Measurements from ENCODE around the gene RANGAP1.

- TF ChIP-seq, protein P1, sequence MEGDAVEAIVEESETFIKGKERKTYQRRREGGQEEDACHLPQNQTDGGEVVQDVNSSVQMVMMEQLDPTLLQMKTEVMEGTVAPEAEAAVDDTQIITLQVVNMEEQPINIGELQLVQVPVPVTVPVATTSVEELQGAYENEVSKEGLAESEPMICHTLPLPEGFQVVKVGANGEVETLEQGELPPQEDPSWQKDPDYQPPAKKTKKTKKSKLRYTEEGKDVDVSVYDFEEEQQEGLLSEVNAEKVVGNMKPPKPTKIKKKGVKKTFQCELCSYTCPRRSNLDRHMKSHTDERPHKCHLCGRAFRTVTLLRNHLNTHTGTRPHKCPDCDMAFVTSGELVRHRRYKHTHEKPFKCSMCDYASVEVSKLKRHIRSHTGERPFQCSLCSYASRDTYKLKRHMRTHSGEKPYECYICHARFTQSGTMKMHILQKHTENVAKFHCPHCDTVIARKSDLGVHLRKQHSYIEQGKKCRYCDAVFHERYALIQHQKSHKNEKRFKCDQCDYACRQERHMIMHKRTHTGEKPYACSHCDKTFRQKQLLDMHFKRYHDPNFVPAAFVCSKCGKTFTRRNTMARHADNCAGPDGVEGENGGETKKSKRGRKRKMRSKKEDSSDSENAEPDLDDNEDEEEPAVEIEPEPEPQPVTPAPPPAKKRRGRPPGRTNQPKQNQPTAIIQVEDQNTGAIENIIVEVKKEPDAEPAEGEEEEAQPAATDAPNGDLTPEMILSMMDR (IDR thresholded peaks at IDR 0.05): no peak
- TF ChIP-seq POLR2A (IDR thresholded peaks at IDR 0.05): no peak
Measured at GRCh38 chr22:41300661-41301060, 14.7 kb upstream of the RANGAP1 start.

All from right lobe of liver (tissue), 4 donors.